ENCODE data around the gene TFEB.

TFEB gene

GRCh38 chr6:41700463-41701347 lies 34.7 kb downstream of the TFEB start:
- no peak overlapping the region for H2BK120ac ChIP-seq (ENCODE audit: low read depth, low read length)
- WGBS (ENCODE audit: extremely low coverage, insufficient coverage, low lambda C conversion rate): no CpG with 5 or more reads among the region's 20 CpGs
- DNase-seq: peak; percentile 47
- peak overlapping the region; percentile 65 for H3K56ac ChIP-seq (ENCODE audit: low read length)
- no peak overlapping the region for H3K4me2 ChIP-seq (ENCODE audit: low read length)
- H3K27ac ChIP-seq (ENCODE audit: low read depth, low read length): no peak overlapping the region
- no peaks in the 10 kb centered on the region for H3K79me1 ChIP-seq (ENCODE audit: low read length)
- no peaks in the 10 kb centered on the region for H3K36me3 ChIP-seq (ENCODE audit: control insufficient read depth, insufficient read depth, low read length)
- no peak overlapping the region for H3K4me3 ChIP-seq (ENCODE audit: low read length)
- no peak overlapping the region for H3K9ac ChIP-seq (ENCODE audit: low read length)
- no peak overlapping the region for H2AK5ac ChIP-seq (ENCODE audit: low read length)
- no peak overlapping the region for H3K18ac ChIP-seq (ENCODE audit: low read length)
- H3K23ac ChIP-seq (ENCODE audit: low read length): no peak overlapping the region
- H2BK15ac ChIP-seq (replicated peaks; ENCODE audit: low read depth): no peak overlapping the region
- H4K8ac ChIP-seq (ENCODE audit: low read depth, low read length): no peak overlapping the region
- no peaks in the 10 kb centered on the region for H3K4me1 ChIP-seq (ENCODE audit: control insufficient read depth, low read depth, low read length)
- peak overlapping the region; percentile 37 for H2BK5ac ChIP-seq (ENCODE audit: low read length)
- no peak overlapping the region for H4K5ac ChIP-seq (ENCODE audit: low read length)
- no peaks in the 10 kb centered on the region for H3K27me3 ChIP-seq (ENCODE audit: insufficient read depth, low read length, poor library complexity)
- H3K4ac ChIP-seq (ENCODE audit: low read depth, low read length): no peak overlapping the region
- H3K79me2 ChIP-seq (ENCODE audit: control insufficient read depth, insufficient read depth, low read length): no peaks in the 10 kb centered on the region

- Histone ChIP-seq H3K27ac (ENCODE audit: low read depth, low read length) (no peak overlapping the region), H3K4me2 (ENCODE audit: low read length) (no peak overlapping the region)
Measured at GRCh38 chr6:41699063-41699462, 36.3 kb downstream of the TFEB start.

GRCh38 chr6:41697861-41698781 lies 37.3 kb downstream of the TFEB start:
- no peak overlapping the region for H3K27ac ChIP-seq (ENCODE audit: low read depth, low read length)
- H3K79me2 ChIP-seq (ENCODE audit: control insufficient read depth, insufficient read depth, low read length): no peaks in the 10 kb centered on the region
- no peak overlapping the region for H3K18ac ChIP-seq (ENCODE audit: low read length)
- H3K79me1 ChIP-seq (ENCODE audit: low read length): no peaks in the 10 kb centered on the region
- H4K5ac ChIP-seq (ENCODE audit: low read length): no peak overlapping the region
- no peak overlapping the region for H3K4me3 ChIP-seq (ENCODE audit: low read length)
- no peaks in the 10 kb centered on the region for H3K36me3 ChIP-seq (ENCODE audit: control insufficient read depth, insufficient read depth, low read length)
- H3K4me1 ChIP-seq (ENCODE audit: control insufficient read depth, low read depth, low read length): no peaks in the 10 kb centered on the region
- H2BK120ac ChIP-seq (ENCODE audit: low read depth, low read length): no peak overlapping the region
- no CpG with 5 or more reads among the region's 15 CpGs for WGBS (ENCODE audit: extremely low coverage, insufficient coverage, low lambda C conversion rate)
- no peak overlapping the region for H3K4ac ChIP-seq (ENCODE audit: low read depth, low read length)
- no peak overlapping the region for H4K8ac ChIP-seq (ENCODE audit: low read depth, low read length)
- peak overlapping the region; percentile 49 for H3K56ac ChIP-seq (ENCODE audit: low read length)
- H2BK15ac ChIP-seq (replicated peaks; ENCODE audit: low read depth): no peak overlapping the region
- no peak overlapping the region for H3K9ac ChIP-seq (ENCODE audit: low read length)
- no peak overlapping the region for H2AK5ac ChIP-seq (ENCODE audit: low read length)
- H3K23ac ChIP-seq (ENCODE audit: low read length): no peak overlapping the region
- no peak overlapping the region for H3K4me2 ChIP-seq (ENCODE audit: low read length)
- no peak for DNase-seq
- no peak overlapping the region for H2BK5ac ChIP-seq (ENCODE audit: low read length)
- H3K27me3 ChIP-seq (ENCODE audit: insufficient read depth, low read length, poor library complexity): no peaks in the 10 kb centered on the region

More at GRCh38 chr6:41699063-41699462, 36.3 kb downstream of the TFEB start:
- Histone ChIP-seq H2BK120ac (ENCODE audit: low read depth, low read length) (no peak overlapping the region), H2BK15ac (replicated peaks; ENCODE audit: low read depth) (no peak overlapping the region), H3K79me2 (ENCODE audit: control insufficient read depth, insufficient read depth, low read length) (no peaks in the 10 kb centered on the region), H4K8ac (ENCODE audit: low read depth, low read length) (no peak overlapping the region), H3K79me1 (ENCODE audit: low read length) (no peaks in the 10 kb centered on the region), H2AK5ac (ENCODE audit: low read length) (no peak overlapping the region), H3K56ac (ENCODE audit: low read length) (no peak overlapping the region), H3K4me3 (ENCODE audit: low read length) (no peak overlapping the region), H2BK5ac (ENCODE audit: low read length) (no peak overlapping the region), H3K4me1 (ENCODE audit: control insufficient read depth, low read depth, low read length) (no peaks in the 10 kb centered on the region), H3K27me3 (ENCODE audit: insufficient read depth, low read length, poor library complexity) (no peaks in the 10 kb centered on the region), H4K5ac (ENCODE audit: low read length) (no peak overlapping the region), H3K18ac (ENCODE audit: low read length) (no peak overlapping the region), H3K23ac (ENCODE audit: low read length) (no peak overlapping the region), H3K4ac (ENCODE audit: low read depth, low read length) (no peak overlapping the region), H3K36me3 (ENCODE audit: control insufficient read depth, insufficient read depth, low read length) (no peaks in the 10 kb centered on the region), H3K9ac (ENCODE audit: low read length) (no peak overlapping the region)
- DNase-seq: no peak
- no CpG with 5 or more reads among the region's 2 CpGs for WGBS (ENCODE audit: extremely low coverage, insufficient coverage, low lambda C conversion rate)

- Histone ChIP-seq H3K9ac (ENCODE audit: low read length) (no peak overlapping the region), H3K23ac (ENCODE audit: low read length) (no peak overlapping the region), H3K79me1 (ENCODE audit: low read length) (no peaks in the 10 kb centered on the region), H3K36me3 (ENCODE audit: control insufficient read depth, insufficient read depth, low read length) (no peaks in the 10 kb centered on the region), H2BK15ac (replicated peaks; ENCODE audit: low read depth) (no peak overlapping the region), H2BK120ac (ENCODE audit: low read depth, low read length) (no peak overlapping the region), H3K4me1 (ENCODE audit: control insufficient read depth, low read depth, low read length) (no peaks in the 10 kb centered on the region), H2BK5ac (ENCODE audit: low read length) (no peak overlapping the region), H3K4ac (ENCODE audit: low read depth, low read length) (no peak overlapping the region), H2AK5ac (ENCODE audit: low read length) (no peak overlapping the region), H3K27ac (ENCODE audit: low read depth, low read length) (no peak overlapping the region), H3K4me2 (ENCODE audit: low read length) (no peak overlapping the region), H3K56ac (ENCODE audit: low read length) (no peak overlapping the region), H3K27me3 (ENCODE audit: insufficient read depth, low read length, poor library complexity) (no peaks in the 10 kb centered on the region), H4K5ac (ENCODE audit: low read length) (no peak overlapping the region), H3K18ac (ENCODE audit: low read length) (no peak overlapping the region), H3K4me3 (ENCODE audit: low read length) (no peak overlapping the region), H4K8ac (ENCODE audit: low read depth, low read length) (no peak overlapping the region), H3K79me2 (ENCODE audit: control insufficient read depth, insufficient read depth, low read length) (no peaks in the 10 kb centered on the region)
- no CpG with 5 or more reads among the region's 6 CpGs for WGBS (ENCODE audit: extremely low coverage, insufficient coverage, low lambda C conversion rate)
- no peak for DNase-seq
Measured at GRCh38 chr6:41696788-41697187, 38.6 kb downstream of the TFEB start.

- no peak overlapping the region for H4K5ac ChIP-seq (ENCODE audit: low read length)
- no peak overlapping the region for H2BK15ac ChIP-seq (replicated peaks; ENCODE audit: low read depth)
- H3K23ac ChIP-seq (ENCODE audit: low read length): no peak overlapping the region
- no peak overlapping the region for H3K56ac ChIP-seq (ENCODE audit: low read length)
- no peak overlapping the region for H3K4ac ChIP-seq (ENCODE audit: low read depth, low read length)
- H2BK5ac ChIP-seq (ENCODE audit: low read length): no peak overlapping the region
- no peak overlapping the region for H3K4me2 ChIP-seq (ENCODE audit: low read length)
- no peaks in the 10 kb centered on the region for H3K4me1 ChIP-seq (ENCODE audit: control insufficient read depth, low read depth, low read length)
- H3K79me2 ChIP-seq (ENCODE audit: control insufficient read depth, insufficient read depth, low read length): no peaks in the 10 kb centered on the region
- H3K9ac ChIP-seq (ENCODE audit: low read length): no peak overlapping the region
- H3K27me3 ChIP-seq (ENCODE audit: insufficient read depth, low read length, poor library complexity): no peaks in the 10 kb centered on the region
- H2BK120ac ChIP-seq (ENCODE audit: low read depth, low read length): no peak overlapping the region
- no peak overlapping the region for H3K27ac ChIP-seq (ENCODE audit: low read depth, low read length)
- no CpG with 5 or more reads among the region's 6 CpGs for WGBS (ENCODE audit: extremely low coverage, insufficient coverage, low lambda C conversion rate)
- no peak overlapping the region for H2AK5ac ChIP-seq (ENCODE audit: low read length)
- DNase-seq: no peak
- H4K8ac ChIP-seq (ENCODE audit: low read depth, low read length): no peak overlapping the region
- H3K79me1 ChIP-seq (ENCODE audit: low read length): no peaks in the 10 kb centered on the region
- H3K36me3 ChIP-seq (ENCODE audit: control insufficient read depth, insufficient read depth, low read length): no peaks in the 10 kb centered on the region
- no peak overlapping the region for H3K4me3 ChIP-seq (ENCODE audit: low read length)
- H3K18ac ChIP-seq (ENCODE audit: low read length): no peak overlapping the region
Measured at GRCh38 chr6:41695825-41696224, 39.6 kb downstream of the TFEB start.

Measured in mesendoderm (in vitro differentiated cells).